PFSK-1 (cell line): ENCODE measurements around the gene MPO.

Experiments
- POLR2AphosphoS5 ChIP-seq: IDR thresholded peaks from 2 replicates; pipeline ENCODE4 v1.6.1; 2012; ENCODE audit warnings: low read depth, mild to moderate bottlenecking, control low read depth, low read length, moderate library complexity
- SIN3A ChIP-seq: IDR thresholded peaks from 2 replicates; pipeline ENCODE4 v1.6.1; 2012; ENCODE audit warnings: mild to moderate bottlenecking, low read length, moderate library complexity, borderline replicate concordance; ENCODE audit not compliant: insufficient read depth
- TAF1 ChIP-seq: IDR thresholded peaks from 2 replicates; pipeline ENCODE4 v1.6.1; 2012; ENCODE audit warnings: low read length, control low read depth, borderline replicate concordance; ENCODE audit not compliant: insufficient read depth
- TF ChIP-seq, protein P1 (sequence below), 2 experiments: IDR thresholded peaks; 2 replicates each; pipeline versions ENCODE4 v1.6.1 to v1.8.0; 2011 to 2012; ENCODE audit warnings: low read depth in 2 of 2, low read length in 2 of 2, control low read depth in 1 of 2, inconsistent platforms in 1 of 2, mild to moderate bottlenecking in 1 of 2, moderate library complexity in 1 of 2; ENCODE audit not compliant: insufficient read depth in 1 of 2

- TF ChIP-seq, protein P1, sequence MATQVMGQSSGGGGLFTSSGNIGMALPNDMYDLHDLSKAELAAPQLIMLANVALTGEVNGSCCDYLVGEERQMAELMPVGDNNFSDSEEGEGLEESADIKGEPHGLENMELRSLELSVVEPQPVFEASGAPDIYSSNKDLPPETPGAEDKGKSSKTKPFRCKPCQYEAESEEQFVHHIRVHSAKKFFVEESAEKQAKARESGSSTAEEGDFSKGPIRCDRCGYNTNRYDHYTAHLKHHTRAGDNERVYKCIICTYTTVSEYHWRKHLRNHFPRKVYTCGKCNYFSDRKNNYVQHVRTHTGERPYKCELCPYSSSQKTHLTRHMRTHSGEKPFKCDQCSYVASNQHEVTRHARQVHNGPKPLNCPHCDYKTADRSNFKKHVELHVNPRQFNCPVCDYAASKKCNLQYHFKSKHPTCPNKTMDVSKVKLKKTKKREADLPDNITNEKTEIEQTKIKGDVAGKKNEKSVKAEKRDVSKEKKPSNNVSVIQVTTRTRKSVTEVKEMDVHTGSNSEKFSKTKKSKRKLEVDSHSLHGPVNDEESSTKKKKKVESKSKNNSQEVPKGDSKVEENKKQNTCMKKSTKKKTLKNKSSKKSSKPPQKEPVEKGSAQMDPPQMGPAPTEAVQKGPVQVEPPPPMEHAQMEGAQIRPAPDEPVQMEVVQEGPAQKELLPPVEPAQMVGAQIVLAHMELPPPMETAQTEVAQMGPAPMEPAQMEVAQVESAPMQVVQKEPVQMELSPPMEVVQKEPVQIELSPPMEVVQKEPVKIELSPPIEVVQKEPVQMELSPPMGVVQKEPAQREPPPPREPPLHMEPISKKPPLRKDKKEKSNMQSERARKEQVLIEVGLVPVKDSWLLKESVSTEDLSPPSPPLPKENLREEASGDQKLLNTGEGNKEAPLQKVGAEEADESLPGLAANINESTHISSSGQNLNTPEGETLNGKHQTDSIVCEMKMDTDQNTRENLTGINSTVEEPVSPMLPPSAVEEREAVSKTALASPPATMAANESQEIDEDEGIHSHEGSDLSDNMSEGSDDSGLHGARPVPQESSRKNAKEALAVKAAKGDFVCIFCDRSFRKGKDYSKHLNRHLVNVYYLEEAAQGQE (IDR thresholded peaks at IDR 0.05; ENCODE audit: insufficient read depth in 1 of 2, low read depth in 2 of 2, low read length in 2 of 2): no peak
- TF ChIP-seq POLR2AphosphoS5 (no peak), SIN3A (no peak), TAF1 (no peak)
Measured at GRCh38 chr17:58272367-58273280, 8.1 kb downstream of the MPO start.
